Fibroblast of skin of abdomen (primary cell): ENCODE data around the gene NES. TPM values are rescaled to one million over a fixed set of nuclear protein-coding genes. Genes with fewer than 3 reads are reported as not detected.

Experiments used
- DNase-seq: peaks from one replicate; pipeline ENCODE4 v3.0.0-alpha.2; 2013
- polyA plus RNA-seq, 2 experiments: library from polyadenylated mRNA; unstranded; fragments of 120-200 nt; gene quantifications; one replicate each; pipeline ENCODE4 v1.2.1, GENCODE V29; 2013; ENCODE audit not compliant: insufficient read length in 2 of 2

Gene NES, protein sequence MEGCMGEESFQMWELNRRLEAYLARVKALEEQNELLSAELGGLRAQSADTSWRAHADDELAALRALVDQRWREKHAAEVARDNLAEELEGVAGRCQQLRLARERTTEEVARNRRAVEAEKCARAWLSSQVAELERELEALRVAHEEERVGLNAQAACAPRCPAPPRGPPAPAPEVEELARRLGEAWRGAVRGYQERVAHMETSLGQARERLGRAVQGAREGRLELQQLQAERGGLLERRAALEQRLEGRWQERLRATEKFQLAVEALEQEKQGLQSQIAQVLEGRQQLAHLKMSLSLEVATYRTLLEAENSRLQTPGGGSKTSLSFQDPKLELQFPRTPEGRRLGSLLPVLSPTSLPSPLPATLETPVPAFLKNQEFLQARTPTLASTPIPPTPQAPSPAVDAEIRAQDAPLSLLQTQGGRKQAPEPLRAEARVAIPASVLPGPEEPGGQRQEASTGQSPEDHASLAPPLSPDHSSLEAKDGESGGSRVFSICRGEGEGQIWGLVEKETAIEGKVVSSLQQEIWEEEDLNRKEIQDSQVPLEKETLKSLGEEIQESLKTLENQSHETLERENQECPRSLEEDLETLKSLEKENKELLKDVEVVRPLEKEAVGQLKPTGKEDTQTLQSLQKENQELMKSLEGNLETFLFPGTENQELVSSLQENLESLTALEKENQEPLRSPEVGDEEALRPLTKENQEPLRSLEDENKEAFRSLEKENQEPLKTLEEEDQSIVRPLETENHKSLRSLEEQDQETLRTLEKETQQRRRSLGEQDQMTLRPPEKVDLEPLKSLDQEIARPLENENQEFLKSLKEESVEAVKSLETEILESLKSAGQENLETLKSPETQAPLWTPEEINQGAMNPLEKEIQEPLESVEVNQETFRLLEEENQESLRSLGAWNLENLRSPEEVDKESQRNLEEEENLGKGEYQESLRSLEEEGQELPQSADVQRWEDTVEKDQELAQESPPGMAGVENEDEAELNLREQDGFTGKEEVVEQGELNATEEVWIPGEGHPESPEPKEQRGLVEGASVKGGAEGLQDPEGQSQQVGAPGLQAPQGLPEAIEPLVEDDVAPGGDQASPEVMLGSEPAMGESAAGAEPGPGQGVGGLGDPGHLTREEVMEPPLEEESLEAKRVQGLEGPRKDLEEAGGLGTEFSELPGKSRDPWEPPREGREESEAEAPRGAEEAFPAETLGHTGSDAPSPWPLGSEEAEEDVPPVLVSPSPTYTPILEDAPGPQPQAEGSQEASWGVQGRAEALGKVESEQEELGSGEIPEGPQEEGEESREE (N-terminal part only)
- polyA plus RNA-seq (2013, experiment 1 of 2; ENCODE audit: insufficient read length), result 28.0 TPM
- polyA plus RNA-seq (2013, experiment 2 of 2; ENCODE audit: insufficient read length), result 27.3 TPM

- DNase-seq, result no peak
Observed at GRCh38 chr1:156676820-156677615, at the start of gene NES. TSS of gene NES (minus strand) at chr1:156677407. CDS start at chr1:156677264, 143 bp downstream.

- DNase-seq, result peak; percentile 64
Observed at GRCh38 chr1:156726549-156727226, 49.5 kb upstream of the NES start.

DNA sequence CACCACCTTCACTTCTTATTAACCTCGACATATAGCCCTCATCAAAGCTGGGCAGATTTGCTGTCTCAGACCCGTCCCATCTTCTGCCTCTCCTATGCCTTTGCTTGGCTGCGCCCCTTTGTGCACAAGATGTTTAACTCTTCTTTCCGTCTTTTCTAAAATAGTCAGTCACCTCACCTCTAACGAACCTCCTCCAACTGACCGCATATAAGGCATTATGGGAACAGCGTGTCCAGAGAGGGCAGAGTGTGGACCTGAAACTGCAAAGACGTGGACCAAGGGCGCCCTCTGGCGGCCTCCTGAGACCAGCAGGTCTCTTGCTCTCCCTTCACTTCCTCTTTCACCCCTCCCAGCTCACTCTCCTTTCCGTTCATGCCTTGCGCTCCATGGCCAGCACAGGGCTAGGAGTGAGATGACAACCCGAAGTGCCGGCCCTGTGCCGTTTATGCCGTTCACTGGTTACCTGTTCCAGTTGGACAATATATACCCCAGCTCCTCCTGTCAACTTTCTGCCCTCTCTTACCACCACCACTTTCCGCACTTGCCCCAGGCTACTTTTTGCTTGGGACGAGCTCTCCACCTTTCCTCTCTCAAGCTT is 48.6 kb upstream of the NES start:
- DNase-seq, result peak; percentile 81

GRCh38 chr1:156721535-156721934 is 44.3 kb upstream of the NES start:
- DNase-seq, result no peak

- DNase-seq, result no peak
Observed at GRCh38 chr1:156721131-156721530, 43.9 kb upstream of the NES start.

DNA sequence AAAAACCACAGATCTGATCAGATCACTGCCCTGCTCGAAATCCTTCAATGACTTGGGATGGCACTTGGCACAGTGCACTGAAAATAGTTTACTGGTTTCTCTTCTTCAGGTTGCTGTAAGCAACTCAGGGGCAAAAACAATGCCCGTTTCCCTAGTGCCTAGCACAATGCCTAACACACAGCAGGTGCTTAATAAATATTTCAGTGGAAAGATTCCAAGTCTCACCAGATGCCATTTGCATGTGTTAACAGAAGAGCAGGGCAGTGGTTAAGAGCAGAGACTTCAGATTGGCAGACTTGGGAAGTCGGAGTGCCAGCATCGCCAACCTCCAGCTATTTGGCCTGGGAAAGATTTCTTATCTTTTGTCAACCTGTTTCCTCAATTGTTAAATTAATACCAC is 40.1 kb upstream of the NES start:
- DNase-seq, result no peak

- no peak for DNase-seq
Observed at GRCh38 chr1:156714830-156715229, 37.6 kb upstream of the NES start.

- DNase-seq, result no peak
Observed at GRCh38 chr1:156712626-156713025, 35.4 kb upstream of the NES start.

GRCh38 chr1:156711011-156711817 is 34.0 kb upstream of the NES start:
- DNase-seq, result peak; percentile 50

- DNase-seq, result peak; percentile 48
Observed at GRCh38 chr1:156709757-156710489, 32.7 kb upstream of the NES start.

GRCh38 chr1:156709031-156709430 is 31.8 kb upstream of the NES start:
- no peak for DNase-seq

- peak; percentile 54 for DNase-seq
Observed at GRCh38 chr1:156708218-156708661, 31.0 kb upstream of the NES start.

GRCh38 chr1:156707417-156708217 is 30.4 kb upstream of the NES start:
- peak; percentile 87 for DNase-seq

DNA sequence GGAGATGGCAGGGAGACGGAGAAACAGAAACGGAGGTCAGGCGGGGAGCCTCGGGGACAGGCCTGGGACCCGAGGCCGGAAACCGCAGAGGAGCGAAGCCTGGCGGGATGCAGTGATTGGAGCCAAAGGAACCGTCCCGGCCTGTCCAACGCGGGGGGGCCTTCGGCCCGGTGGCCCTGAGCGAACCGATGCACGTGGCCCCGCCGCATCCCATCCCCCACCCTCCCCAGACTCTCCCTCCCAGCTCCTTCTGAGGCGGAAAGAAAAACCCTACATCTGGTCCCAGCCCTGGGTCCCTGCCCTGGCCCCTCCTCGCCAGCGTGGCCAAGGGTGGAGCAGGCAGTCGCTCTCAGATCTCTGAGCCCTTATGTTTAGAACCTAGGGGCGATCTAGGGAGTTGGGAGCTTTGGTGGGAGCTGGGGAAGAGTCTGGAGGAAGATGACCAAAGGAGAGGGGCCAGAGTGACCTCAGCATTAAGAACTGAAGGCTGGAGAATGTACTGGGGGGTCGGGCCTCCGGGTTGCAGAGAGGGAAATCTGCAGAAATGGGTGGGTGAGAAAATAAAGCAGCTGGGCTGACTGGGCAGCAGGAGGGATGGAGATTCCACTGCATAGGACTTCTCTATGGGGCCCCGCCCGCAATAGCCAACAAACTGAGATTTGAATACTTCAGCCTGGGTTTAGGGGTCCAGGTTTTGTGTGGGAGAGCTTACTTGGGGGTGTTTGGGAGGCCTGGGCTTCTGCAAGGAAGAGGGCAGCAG is 29.6 kb upstream of the NES start:
- DNase-seq, result peak; percentile 88

- peak; percentile 78 for DNase-seq
Observed at GRCh38 chr1:156705918-156706656, 28.9 kb upstream of the NES start.

DNA sequence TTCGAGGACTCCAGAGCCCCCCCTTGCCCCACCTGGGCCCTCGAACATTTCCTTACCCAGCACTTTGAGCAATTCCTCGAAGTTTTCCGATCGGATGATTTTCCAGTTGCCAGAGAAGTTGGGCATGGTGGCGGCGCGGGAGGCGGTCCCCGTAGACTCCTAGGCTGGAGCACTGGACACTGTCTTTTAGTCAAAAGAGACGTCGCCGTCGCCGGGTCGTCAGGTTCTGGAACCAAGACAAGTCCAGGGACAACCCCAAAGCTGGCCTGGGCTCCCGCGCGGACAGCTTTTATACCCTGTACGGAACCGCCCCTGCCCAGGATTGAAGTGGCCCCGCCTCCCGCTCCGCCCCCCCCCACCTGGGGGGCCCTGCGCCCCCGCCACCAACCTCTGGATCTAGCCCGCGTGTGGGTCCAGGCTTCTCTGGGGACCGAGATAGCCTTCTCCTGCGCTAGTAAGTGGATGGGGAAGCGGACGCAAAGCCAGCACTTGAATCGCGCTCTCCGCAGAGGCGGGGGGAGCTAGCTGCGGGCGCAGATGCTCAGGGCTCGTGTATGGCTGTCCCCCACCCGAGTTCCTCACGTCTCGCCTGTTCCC is 28.2 kb upstream of the NES start, which contains the start of gene CRABP2:
TSS of gene CRABP2 (minus strand) at position 263 of the 597 bp plus-strand sequence. CDS start at position 126, 137 bp downstream.
- DNase-seq, result peak; percentile 71
